Measurements from ENCODE around the gene IRS1. TPM values are rescaled to one million over a fixed set of nuclear protein-coding genes. Genes with fewer than 3 reads are reported as not detected.
A peak's percentile ranks its signal among the peaks of the same experiment; 100 is the strongest.

Gene IRS1
- total RNA-seq, 4 donors from 2014 or later: 6.2 to 20.9 (median 12.8) TPM

DNA sequence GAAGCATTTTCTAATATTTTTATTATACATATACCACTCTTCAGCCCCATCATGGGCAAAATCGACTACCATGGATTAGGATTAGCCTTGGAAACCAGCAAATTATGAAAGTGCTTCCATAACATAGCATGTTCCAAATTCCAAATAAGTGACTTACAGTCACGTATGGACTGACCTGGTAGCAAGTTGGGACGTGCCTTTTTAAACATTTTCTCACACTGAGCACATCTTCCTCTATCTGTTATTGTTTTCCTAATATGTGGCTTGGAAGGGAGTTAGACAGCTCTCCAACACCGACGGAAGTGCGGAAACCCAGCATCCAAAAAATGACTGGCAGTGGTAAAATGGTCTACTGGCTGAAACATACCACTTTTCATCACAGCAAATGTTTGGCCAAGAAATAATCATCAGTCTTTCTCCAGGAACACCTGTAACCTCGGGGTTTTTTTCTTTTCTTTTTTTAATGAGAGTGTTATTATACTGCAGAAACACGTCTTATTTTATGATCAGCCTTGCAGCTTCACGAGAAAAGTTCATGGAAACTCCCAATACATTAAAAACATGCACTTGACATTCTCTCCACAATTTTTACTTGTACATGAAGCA is 107.0 kb downstream of the IRS1 start:
- intact Hi-C loops (cut with DNase I; ENCODE audit: low total_unique reads) (no loop called here), in situ Hi-C loops (cut with MboI; ENCODE audit: low pct_ligation_motif_present in 1 of 4, low pct_unique_long_range_greater_than_20kb in 1 of 4, low sequenced_read_pairs in 3 of 4) (no loop called here)
- Histone ChIP-seq H3K36me3 (no peaks in the 10 kb centered on the region), H3K4me3 (no peak overlapping the region), H3K27ac (no peak overlapping the region), H3K4me1 (peaks cover 0 to 12% (median 1%) of the 10 kb centered on the region in 4 donors), H3K9me3 (no peaks in the 10 kb centered on the region), H3K27me3 (no peaks in the 10 kb centered on the region)
- WGBS, 2 donors (ENCODE audit: low coverage in 1 of 2): 81 to 83% methylated on average over 9 of the region's 9 CpGs
- DNase-seq: no peak
- TF ChIP-seq EP300 (IDR thresholded peaks at IDR 0.05; ENCODE audit: low read depth) (no peak), POLR2A (IDR thresholded peaks at IDR 0.05) (no peak)

DNA sequence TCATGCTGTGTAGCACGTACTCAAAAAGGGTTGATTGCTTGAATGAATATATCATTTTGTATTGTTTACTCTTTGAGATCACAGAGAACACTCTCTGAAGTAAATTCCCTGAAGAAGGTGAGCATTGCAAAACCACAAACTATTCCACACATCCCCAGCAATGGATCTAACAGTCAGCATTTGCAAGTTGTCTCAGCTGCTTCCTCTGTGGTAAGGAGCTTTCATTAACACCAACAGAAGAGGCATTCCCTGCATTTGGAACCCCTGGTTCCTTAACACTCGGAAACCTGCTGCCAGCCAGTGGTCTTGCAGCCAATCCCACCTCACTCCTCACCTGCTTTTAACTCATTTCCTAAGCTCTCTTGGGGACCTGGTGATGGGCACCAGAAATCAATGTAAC is 108.4 kb downstream of the IRS1 start:
- Histone ChIP-seq H3K4me1 (peaks cover 0 to 12% (median 1%) of the 10 kb centered on the region in 4 donors), H3K36me3 (no peaks in the 10 kb centered on the region), H3K27me3 (no peaks in the 10 kb centered on the region), H3K27ac (peak overlapping the region in 1 of 4 donors; percentile 13), H3K4me3 (no peak overlapping the region), H3K9me3 (no peaks in the 10 kb centered on the region)
- intact Hi-C loops (cut with DNase I; ENCODE audit: low total_unique reads): no loop called here
- no peak for TF ChIP-seq POLR2AphosphoS5 (IDR thresholded peaks at IDR 0.05)
- no peak for TF ChIP-seq POLR2A (IDR thresholded peaks at IDR 0.05)
- TF ChIP-seq EP300 (IDR thresholded peaks at IDR 0.05; ENCODE audit: low read depth): no peak
- TF ChIP-seq, protein P1, sequence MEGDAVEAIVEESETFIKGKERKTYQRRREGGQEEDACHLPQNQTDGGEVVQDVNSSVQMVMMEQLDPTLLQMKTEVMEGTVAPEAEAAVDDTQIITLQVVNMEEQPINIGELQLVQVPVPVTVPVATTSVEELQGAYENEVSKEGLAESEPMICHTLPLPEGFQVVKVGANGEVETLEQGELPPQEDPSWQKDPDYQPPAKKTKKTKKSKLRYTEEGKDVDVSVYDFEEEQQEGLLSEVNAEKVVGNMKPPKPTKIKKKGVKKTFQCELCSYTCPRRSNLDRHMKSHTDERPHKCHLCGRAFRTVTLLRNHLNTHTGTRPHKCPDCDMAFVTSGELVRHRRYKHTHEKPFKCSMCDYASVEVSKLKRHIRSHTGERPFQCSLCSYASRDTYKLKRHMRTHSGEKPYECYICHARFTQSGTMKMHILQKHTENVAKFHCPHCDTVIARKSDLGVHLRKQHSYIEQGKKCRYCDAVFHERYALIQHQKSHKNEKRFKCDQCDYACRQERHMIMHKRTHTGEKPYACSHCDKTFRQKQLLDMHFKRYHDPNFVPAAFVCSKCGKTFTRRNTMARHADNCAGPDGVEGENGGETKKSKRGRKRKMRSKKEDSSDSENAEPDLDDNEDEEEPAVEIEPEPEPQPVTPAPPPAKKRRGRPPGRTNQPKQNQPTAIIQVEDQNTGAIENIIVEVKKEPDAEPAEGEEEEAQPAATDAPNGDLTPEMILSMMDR (IDR thresholded peaks at IDR 0.05): no peak
- no peak for DNase-seq
- 10 to 61% methylated on average over 1 to 2 of the region's 2 CpGs for WGBS, 2 donors (ENCODE audit: low coverage in 1 of 2)
- in situ Hi-C loops (cut with MboI; ENCODE audit: low pct_ligation_motif_present in 1 of 4, low pct_unique_long_range_greater_than_20kb in 1 of 4, low sequenced_read_pairs in 3 of 4): no loop called here

DNA sequence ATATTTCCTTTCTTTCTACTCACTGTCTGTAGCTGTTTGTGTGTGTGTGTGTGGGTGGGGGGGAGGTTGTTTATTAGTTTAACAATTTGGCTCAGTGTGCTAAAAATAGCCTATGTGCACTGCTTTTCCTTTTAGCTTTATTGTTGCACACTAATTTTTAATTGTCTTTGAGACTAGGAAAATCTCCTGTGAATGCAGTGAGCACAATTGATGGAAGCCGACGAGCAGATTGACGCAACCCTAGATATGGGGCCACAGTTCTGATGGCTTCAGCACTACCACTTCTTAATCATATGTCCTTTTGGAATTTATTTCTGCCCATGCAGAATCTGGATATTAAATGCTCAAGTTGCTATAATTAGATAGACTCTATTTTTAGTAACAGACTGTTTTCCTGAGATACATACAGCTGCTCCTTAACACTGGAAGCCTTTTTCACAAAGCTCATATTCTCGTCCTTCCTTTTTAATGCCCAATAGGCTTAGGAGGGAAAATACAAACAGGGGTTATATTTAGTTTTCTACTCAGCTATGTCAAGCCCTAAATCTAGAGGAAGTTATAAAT is 109.1 kb downstream of the IRS1 start:
- 33 to 52% methylated on average over 4 of the region's 4 CpGs for WGBS, 2 donors (ENCODE audit: low coverage in 1 of 2)
- Histone ChIP-seq H3K27me3 (no peaks in the 10 kb centered on the region), H3K4me3 (no peak overlapping the region), H3K36me3 (no peaks in the 10 kb centered on the region), H3K9me3 (no peaks in the 10 kb centered on the region), H3K27ac (peak overlapping the region in 2 of 4 donors; percentile 13 to 29), H3K4me1 (peaks cover 0 to 12% (median 1%) of the 10 kb centered on the region in 4 donors)
- intact Hi-C loops (cut with DNase I; ENCODE audit: low total_unique reads) (no loop called here), in situ Hi-C loops (cut with MboI; ENCODE audit: low pct_ligation_motif_present in 1 of 4, low pct_unique_long_range_greater_than_20kb in 1 of 4, low sequenced_read_pairs in 3 of 4) (no loop called here)
- TF ChIP-seq POLR2A (IDR thresholded peaks at IDR 0.05) (no peak), POLR2AphosphoS5 (IDR thresholded peaks at IDR 0.05) (no peak), EP300 (IDR thresholded peaks at IDR 0.05; ENCODE audit: low read depth) (no peak)
- TF ChIP-seq, protein P1 (IDR thresholded peaks at IDR 0.05): no peak
- DNase-seq: no peak

DNA sequence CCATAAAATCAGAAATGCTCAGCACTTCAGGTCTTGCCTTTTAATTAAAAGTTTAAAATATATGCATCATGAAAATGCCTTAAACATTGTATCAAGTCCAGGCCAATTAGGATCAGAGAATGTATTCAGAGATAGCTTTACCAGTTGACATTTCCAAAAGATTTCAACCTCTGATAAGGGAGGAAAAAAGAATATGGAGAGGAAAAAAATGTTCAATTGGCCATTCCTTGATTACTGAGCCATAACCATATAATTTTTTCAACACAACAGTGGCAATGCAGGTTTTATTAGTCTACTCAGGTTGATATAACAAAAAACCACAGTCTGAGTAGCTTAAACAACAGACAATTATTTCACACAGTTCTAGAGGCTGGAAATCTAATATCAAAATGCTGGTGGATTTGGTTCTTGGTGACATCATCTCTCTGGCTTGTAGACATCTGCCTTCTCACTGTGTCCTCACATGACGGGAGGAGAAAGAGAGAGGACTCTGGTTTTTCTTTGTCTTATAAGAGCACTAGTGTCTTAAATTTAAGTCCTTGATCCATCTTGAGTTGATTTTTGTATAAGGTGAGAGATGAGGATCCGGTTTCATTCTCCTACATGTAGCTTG is 111.9 kb downstream of the IRS1 start:
- H3K27ac ChIP-seq: no peak overlapping the region
- TF ChIP-seq POLR2AphosphoS5 (IDR thresholded peaks at IDR 0.05): no peak
- no peak for TF ChIP-seq POLR2A (IDR thresholded peaks at IDR 0.05)
- no peak for TF ChIP-seq EP300 (IDR thresholded peaks at IDR 0.05; ENCODE audit: low read depth)
- TF ChIP-seq, protein P1 (IDR thresholded peaks at IDR 0.05): no peak
- H3K4me3 ChIP-seq: no peak overlapping the region
- H3K27me3 ChIP-seq: no peaks in the 10 kb centered on the region
- no peak for DNase-seq
- in situ Hi-C loops (cut with MboI; ENCODE audit: low pct_ligation_motif_present in 1 of 4, low pct_unique_long_range_greater_than_20kb in 1 of 4, low sequenced_read_pairs in 3 of 4) (no loop called here), intact Hi-C loops (cut with DNase I; ENCODE audit: low total_unique reads) (no loop called here)
- H3K36me3 ChIP-seq: no peaks in the 10 kb centered on the region
- 50 to 88% methylated on average over 2 of the region's 2 CpGs for WGBS, 2 donors (ENCODE audit: low coverage in 1 of 2)
- no peaks in the 10 kb centered on the region for H3K9me3 ChIP-seq
- peaks cover 0 to 12% (median 3%) of the 10 kb centered on the region in 4 donors for H3K4me1 ChIP-seq
